RWPE2 (cell line): Measurements from ENCODE around the gene LGALS4.
"Not testable (repeated sequence)": the region's sequence is repeated elsewhere in the genome, so short reads cannot be mapped to it uniquely, and the experiment has no call there.

ENCODE experiments used
- ATAC-seq: fragments of 200-7000 bp; cut with Tn5 transposase; 3 replicates; pipeline ENCODE4 v1.9.1; 2021; ENCODE audit warnings: low read depth
- DNase-seq: peaks from one replicate; pipeline ENCODE4 v3.0.0-alpha.2; 2020; ENCODE audit warnings: low spot score
- H3K27ac ChIP-seq: fragments of 450-650 bp; 2 replicates; pipeline ENCODE4 v1.5.1; 2017; ENCODE audit warnings: mild to moderate bottlenecking; ENCODE audit not compliant: poor library complexity, severe bottlenecking
- H3K27me3 ChIP-seq: fragments of 250-450 bp; sonication (Bioruptor Pico); 2 replicates; pipeline ENCODE4 v1.5.1; 2021; ENCODE audit warnings: mild to moderate bottlenecking, moderate library complexity; ENCODE audit not compliant: insufficient read depth, poor library complexity, severe bottlenecking
- H3K36me3 ChIP-seq: fragments of 250-450 bp; sonication (Bioruptor Pico); 2 replicates; pipeline ENCODE4 v1.5.1; 2020; ENCODE audit warnings: low read depth, mild to moderate bottlenecking, moderate library complexity
- H3K4me1 ChIP-seq: fragments of 250-450 bp; sonication (Bioruptor Pico); 2 replicates; pipeline ENCODE4 v1.5.1; 2021; ENCODE audit warnings: mild to moderate bottlenecking, moderate library complexity; ENCODE audit not compliant: insufficient read depth, poor library complexity, severe bottlenecking
- H3K4me3 ChIP-seq: fragments of 250-450 bp; sonication (Bioruptor Pico); 2 replicates; pipeline ENCODE4 v1.5.1; 2021; ENCODE audit warnings: mild to moderate bottlenecking, moderate library complexity; ENCODE audit not compliant: severe bottlenecking
- H3K9me3 ChIP-seq: fragments of 250-450 bp; sonication (Bioruptor Pico); 2 replicates; pipeline ENCODE4 v1.5.1; 2021; ENCODE audit warnings: mild to moderate bottlenecking, moderate library complexity; ENCODE audit not compliant: severe bottlenecking
- CTCF ChIP-seq: fragments of 450-650 bp; IDR thresholded peaks from one replicate; pipeline ENCODE4 v1.5.1; 2017; ENCODE audit warnings: mild to moderate bottlenecking, moderate library complexity; ENCODE audit not compliant: poor library complexity, severe bottlenecking

Gene LGALS4

GRCh38 chr19:38788478-38789243 lies 24.1 kb downstream of the LGALS4 start, which contains the start of gene LGALS7B:
Gene LGALS7B, plus strand, starts transcription at chr19:38789200. Its CDS starts 27 bp downstream, at chr19:38789227.
- TF ChIP-seq CTCF = no peak
- no peak for ATAC-seq
- H3K27me3 ChIP-seq = no peaks in the 10 kb centered on the region
- H3K4me3 ChIP-seq = no peak within 1 kb of the TSS
- H3K27ac ChIP-seq = peak within 1 kb of the TSS; percentile 3
- peaks cover 27% of the 10 kb centered on the region for H3K4me1 ChIP-seq
- DNase-seq = no peak
- H3K9me3 ChIP-seq = no peaks in the 10 kb centered on the region
- H3K36me3 ChIP-seq = no peaks in the 10 kb centered on the region

DNA sequence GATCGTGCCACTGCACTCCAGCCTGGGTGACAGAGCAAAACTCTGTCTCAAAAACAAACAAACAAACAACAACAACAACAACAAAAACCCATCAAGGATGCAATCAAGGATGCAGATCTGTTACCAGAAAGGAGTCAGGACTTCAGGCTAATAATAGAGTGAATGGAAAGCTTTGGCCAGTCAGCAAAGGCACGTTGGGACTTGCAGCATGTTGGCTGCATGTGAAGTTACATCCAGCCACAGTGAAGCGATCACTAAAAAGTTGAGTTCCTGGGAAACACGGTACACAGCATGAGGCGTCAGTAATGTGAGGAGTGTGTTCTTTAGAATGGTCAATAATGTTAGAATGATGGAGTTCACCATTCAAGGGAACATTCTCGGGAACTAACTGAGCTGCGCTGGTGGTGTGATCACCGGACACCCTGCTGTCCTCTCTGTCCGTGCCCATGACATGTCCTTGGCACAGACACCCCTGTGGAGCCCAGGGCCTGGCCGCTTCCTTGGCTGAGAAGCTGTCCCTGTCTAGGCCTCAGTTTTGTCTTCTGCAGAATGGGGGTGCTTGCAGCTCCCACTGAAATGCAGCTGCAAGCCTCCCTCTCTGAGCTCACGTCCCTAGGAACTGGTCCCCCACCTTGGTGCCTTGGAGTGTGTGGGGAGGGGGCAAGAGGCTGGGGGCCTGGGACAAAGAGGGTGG lies 26.0 kb downstream of the LGALS4 start:
- Histone ChIP-seq H3K4me3 (no peak overlapping the region), H3K36me3 (no peaks in the 10 kb centered on the region), H3K9me3 (no peaks in the 10 kb centered on the region), H3K27me3 (no peaks in the 10 kb centered on the region), H3K27ac (no peak overlapping the region), H3K4me1 (peaks cover 15% of the 10 kb centered on the region)
- ATAC-seq = peak; percentile 84
- DNase-seq = no peak
- TF ChIP-seq CTCF = no peak

DNA sequence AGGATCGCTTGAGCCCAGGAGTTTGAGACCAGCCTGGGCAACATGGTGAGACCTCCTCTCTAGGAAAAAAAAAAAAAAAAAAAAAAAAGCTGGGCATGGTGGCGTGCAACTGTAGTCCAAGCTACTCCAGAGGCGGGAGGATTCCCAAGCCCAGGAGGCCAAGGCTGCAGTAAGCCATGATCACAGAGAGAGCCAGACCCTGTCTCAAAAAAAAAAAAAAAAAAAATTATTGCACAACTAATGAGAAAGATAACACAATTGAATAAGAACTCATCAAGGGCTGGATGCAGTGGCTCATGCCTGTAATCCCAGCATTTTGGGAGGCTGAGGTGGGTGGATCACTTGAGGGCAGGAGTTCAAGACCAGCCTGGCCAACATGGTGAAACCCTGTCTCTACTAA lies 26.7 kb downstream of the LGALS4 start:
- H3K4me3 ChIP-seq, ATAC-seq, H3K9me3 ChIP-seq, H3K36me3 ChIP-seq, H3K27ac ChIP-seq, H3K27me3 ChIP-seq, DNase-seq: not testable (repeated sequence)
- peaks cover 15% of the 10 kb centered on the region for H3K4me1 ChIP-seq

- H3K9me3 ChIP-seq = no peaks in the 10 kb centered on the region
- peaks cover 15% of the 10 kb centered on the region for H3K4me1 ChIP-seq
- no peak for DNase-seq
- H3K27ac ChIP-seq = no peak overlapping the region
- H3K4me3 ChIP-seq = no peak overlapping the region
- no peak for ATAC-seq
- no peak for TF ChIP-seq CTCF
- H3K27me3 ChIP-seq = no peaks in the 10 kb centered on the region
- H3K36me3 ChIP-seq = no peaks in the 10 kb centered on the region
These were observed 27.5 kb downstream of the LGALS4 start for GRCh38 chr19:38785187-38785699.

DNA sequence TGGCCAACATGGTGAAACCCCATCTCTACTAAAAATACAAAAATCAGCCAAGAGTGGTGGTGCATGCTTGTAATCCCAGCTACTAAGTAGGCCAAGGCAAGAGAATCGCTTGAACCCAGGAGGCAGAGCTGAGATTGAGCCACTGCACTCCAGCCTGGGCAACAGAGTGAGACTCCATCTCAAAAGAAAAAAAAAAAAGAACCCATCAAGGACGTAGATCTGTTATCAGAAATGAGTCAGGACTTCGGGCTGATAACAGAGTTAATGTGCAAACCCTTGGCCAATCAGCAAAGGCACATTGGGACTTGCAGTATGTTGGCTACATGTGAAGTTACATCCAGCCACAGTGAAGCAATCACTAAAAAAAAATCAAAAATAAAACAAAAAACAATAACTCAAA lies 28.5 kb downstream of the LGALS4 start:
- DNase-seq (no peak), ATAC-seq (no peak)
- Histone ChIP-seq H3K4me1 (peaks cover 15% of the 10 kb centered on the region), H3K36me3 (no peaks in the 10 kb centered on the region), H3K4me3 (no peak overlapping the region), H3K9me3 (no peaks in the 10 kb centered on the region), H3K27ac (no peak overlapping the region), H3K27me3 (no peaks in the 10 kb centered on the region)
- no peak for TF ChIP-seq CTCF

GRCh38 chr19:38782212-38782611 lies 30.5 kb downstream of the LGALS4 start:
- not testable (repeated sequence) for H3K27me3 ChIP-seq, H3K4me3 ChIP-seq, H3K27ac ChIP-seq, H3K36me3 ChIP-seq, H3K4me1 ChIP-seq, DNase-seq, H3K9me3 ChIP-seq, ATAC-seq
